Stimulated activated CD8-positive, alpha-beta memory T cell treated with anti-CD3 and anti-CD28 coated beads, Interleukin-4, amount 100 ng/mL, for 1 hour (primary cell): ENCODE results near the gene CENPT.
"Not testable (repeated sequence)": the region's sequence is repeated elsewhere in the genome, so short reads cannot be mapped to it uniquely, and the experiment has no call there.

Source experiments
- DNase-seq, 2 donors: peaks; one replicate each; pipeline ENCODE4 v3.0.0-alpha.2; 2020; ENCODE audit warnings: low read depth in 2 of 2, low spot score in 1 of 2

CENPT gene

GRCh38 chr16:67846320-67847063, 1.0 kb downstream of the CENPT start, which contains the start of gene NUTF2:
NUTF2 (plus strand) TSS chr16:67846933; CDS start chr16:67865131, 18,198 bp downstream.
- DNase-seq, result peak; percentile 84 to 87

GRCh38 chr16:67846063-67846319, 1.5 kb downstream of the CENPT start:
- DNase-seq, result no peak

DNA sequence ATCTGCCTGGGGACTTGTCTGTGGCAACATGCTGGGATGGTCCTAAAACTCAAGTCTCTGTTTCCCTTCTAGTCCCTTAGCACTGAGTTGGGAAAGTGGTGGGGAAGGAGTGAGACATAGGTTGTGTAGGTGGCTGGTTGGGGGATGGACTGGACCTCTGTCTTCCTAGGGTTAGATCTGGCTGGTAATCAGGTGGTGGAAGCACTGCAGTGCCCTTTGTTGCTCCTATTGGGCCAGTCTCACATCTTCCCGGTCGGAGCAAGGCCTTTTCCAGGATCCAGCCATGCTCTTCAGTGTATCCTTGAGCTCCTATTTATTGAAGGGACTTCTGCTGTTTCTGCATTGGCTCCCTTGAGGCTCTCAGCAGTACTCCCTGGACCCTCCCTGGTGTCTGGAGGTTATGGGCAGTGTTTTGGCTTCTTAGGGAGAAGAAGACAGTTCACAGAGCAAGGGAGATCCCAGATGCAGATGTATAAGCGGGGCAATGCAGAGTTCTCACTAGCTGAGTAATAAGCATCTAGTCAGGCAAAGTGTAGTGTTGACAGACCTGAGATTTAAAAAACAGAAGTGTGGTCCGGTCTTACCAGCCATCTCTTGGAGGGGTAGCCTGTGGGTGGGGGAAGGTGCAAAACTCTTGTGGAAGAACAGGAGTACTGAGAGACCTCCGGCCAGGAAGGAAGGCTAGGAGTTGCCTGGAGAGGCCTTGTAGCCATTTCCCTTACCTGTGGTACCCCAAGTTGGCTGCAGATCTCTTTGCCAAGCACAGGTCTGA, 2.0 kb downstream of the CENPT start:
- no peak for DNase-seq

DNA sequence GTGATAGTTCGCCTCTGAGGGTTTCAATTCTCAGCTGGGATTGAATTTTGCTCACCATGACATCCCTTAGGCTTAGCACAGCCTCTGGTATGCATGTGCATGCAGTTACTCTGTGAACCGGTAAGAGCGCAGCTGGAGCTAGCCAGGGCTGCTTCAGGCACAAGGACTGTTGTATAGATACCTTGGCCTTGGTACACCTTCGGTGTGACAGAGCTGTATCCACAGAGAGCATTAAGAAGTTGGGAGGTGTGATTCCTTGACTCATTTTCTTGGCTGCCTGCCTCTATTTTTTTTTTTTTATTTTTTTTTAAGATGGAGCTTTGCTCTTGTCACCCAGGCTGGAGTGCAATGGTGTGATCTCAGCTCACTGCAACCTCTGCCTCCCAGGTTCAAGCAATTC, 3.0 kb downstream of the CENPT start:
- no peak for DNase-seq

- DNase-seq, result no peak
Observed at GRCh38 chr16:67843343-67843765, 4.1 kb downstream of the CENPT start.

DNA sequence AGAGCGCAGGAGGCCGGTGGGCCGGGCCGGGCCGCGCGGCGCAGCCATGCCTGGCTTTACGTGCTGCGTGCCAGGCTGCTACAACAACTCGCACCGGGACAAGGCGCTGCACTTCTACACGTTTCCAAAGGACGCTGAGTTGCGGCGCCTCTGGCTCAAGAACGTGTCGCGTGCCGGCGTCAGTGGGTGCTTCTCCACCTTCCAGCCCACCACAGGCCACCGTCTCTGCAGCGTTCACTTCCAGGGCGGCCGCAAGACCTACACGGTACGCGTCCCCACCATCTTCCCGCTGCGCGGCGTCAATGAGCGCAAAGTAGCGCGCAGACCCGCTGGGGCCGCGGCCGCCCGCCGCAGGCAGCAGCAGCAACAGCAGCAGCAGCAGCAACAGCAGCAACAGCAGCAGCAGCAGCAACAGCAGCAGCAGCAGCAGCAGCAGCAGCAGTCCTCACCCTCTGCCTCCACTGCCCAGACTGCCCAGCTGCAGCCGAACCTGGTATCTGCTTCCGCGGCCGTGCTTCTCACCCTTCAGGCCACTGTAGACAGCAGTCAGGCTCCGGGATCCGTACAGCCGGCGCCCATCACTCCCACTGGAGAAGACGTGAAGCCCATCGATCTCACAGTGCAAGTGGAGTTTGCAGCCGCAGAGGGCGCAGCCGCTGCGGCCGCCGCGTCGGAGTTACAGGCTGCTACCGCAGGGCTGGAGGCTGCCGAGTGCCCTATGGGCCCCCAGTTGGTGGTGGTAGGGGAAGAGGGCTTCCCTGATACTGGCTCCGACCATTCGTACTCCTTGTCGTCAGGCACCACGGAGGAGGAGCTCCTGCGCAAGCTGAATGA, 4.8 kb downstream of the CENPT start:
- peak; percentile 31 to 32 for DNase-seq

- peak; percentile 86 to 88 for DNase-seq
Observed at GRCh38 chr16:67841816-67842508, 5.5 kb downstream of the CENPT start, which contains the start of gene THAP11. THAP11 (plus strand) TSS chr16:67842320; CDS start chr16:67842555, 235 bp downstream.

- no peak for DNase-seq
Observed at GRCh38 chr16:67841198-67841815, 6.2 kb downstream of the CENPT start.

DNA sequence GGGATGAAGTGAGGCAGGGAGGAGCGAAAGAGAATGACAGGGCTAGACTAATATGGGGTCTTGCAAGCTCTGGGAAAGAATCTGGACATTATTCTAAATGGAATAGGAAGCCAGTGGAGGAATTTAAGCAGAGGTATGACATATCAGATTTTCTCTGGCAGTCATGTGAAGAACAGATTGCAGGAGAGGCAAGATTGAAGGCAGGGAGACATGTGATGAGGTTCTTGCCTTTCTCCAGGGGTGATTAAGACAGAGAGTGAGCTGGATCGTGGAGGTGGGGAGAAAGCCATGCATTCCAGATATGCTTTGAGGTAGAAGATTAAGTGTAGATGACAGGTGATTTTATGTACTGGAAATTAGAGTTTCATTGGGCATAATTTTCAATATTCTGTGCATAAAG, 9.7 kb downstream of the CENPT start:
- DNase-seq, result no peak

DNA sequence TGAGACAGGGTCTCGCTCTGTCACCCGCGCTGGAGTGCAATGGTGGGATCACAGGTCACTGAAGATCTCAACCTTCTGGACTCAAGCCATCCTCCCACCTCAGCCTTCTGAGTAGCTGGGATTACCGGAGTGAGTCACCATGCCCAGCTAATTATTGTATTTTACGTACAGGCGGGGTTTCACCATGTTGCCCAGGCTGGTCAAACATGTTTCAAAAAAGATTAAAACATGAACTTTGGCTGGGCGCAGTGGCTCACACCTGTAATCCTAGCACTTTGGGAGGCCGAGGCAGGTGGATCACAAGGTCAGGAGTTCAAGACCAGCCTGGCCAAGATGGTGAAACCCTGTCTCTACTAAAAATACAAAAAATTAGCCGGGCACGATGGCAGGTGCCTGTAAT, 10.3 kb downstream of the CENPT start:
- DNase-seq, result not testable (repeated sequence)

DNA sequence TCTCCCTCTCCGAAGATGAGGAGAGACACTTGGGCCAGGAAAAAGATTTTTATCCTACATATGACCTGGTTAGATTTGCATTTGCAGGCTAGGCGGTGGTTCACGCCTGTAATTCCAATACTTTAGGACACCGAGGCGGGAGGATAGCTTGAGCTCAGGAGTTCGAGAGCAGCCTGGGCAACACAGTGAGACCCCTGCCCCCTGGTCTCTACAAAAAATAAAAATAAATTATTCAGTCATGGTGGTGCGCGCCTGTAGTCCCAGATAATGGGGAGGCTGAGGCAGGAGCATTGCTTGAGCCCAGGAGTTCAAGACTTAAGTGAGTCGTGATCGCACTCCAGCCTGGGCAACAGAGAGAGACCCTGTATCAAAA, 13.3 kb downstream of the CENPT start:
- no peak for DNase-seq

DNA sequence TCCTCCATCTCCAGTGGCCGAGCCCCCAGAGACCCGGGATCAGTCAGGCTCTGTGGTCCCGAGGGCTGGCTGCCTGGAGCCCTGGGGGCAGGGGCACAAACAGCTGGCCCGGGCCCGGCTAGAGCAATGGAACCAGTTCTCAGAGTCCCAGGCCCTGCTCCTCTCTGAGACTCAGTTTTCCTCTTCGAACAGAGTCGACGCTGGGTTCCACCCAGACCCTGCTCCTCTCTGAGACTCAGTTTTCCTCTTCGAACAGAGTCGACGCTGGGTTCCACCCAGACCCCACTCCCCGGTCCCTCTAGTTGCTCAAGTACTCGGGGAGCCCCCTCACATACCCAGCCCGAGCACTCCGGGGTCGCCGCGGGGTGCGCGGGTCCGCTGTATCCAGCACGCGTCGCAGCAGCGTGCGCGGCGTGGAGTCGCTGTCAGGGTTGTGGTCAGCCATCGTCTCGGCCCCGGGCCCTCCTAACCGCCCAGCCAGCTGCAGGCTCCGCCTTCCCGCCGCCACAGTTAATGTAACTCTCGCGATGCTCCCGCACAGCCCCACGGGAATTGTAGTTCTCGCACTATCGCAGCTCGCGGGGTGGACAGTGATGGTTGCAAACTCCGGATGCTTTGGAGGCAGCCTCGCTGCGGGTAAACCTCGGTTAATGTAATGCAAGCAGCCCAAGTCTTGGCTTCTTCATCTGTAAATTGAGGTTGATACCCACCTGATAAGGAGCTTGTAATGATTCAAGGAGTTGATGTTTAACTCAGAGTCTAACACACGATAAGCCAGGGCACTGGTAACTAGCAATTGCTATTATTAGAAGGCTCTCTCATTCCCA, 13.9 kb downstream of the CENPT start:
- DNase-seq, result peak; percentile 79 to 80

- no peak for DNase-seq
Observed at GRCh38 chr16:67833030-67833414, 14.5 kb downstream of the CENPT start.

GRCh38 chr16:67828651-67829050, 18.8 kb downstream of the CENPT start:
- no peak for DNase-seq

GRCh38 chr16:67825906-67826305, 21.6 kb downstream of the CENPT start:
- DNase-seq, result no peak

DNA sequence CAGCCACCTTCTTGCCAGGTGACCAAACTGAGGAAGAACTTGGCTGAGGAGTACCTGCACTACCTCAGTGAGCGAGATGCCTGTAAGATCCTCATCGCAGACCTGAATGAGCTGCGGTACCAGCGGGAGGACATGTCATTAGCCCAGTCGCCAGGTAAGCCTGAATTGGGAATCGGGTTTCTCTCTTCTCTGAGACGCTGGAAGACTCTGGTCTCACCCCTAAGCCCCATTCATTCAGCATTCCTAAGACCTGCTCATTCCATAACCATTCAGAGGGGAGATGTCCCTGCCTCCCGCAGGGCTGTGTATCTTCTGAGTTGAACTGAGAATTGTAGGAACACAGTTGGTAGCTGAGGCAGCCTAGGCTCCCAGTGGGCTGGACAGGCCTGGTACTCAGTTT, 22.4 kb downstream of the CENPT start:
- DNase-seq, result no peak

- no peak for DNase-seq
Observed at GRCh38 chr16:67822511-67822910, 25.0 kb downstream of the CENPT start.

DNA sequence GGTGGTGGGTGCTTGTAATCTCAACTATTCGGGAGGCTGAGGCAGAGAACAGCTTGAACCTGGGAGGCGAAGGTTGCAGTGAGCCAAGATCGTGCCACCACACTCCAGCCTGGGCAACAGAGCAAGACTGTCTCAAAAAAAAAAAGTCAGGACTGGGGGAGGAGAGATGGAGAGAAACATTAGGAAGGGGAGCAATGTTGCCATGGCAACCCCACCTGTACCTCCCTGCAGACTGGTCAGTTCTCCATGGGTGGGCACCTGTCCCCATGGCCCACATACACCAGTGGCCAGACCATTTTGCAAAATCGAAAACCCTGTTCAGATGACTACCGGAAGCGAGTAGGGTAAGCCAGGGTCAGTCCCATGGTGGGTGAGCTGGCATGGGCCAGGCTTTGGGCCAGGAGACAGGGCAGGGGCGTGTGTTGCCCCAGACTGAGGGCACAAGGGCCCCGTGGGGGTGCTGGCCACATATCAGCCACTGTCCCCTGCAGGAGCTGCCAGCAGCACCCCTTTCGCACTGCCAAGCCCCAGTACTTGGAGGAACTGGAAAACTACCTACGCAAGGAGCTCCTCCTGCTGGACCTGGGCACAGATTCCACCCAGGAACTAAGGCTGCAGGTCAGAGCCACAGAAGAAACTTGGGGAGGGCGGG, 26.8 kb downstream of the CENPT start:
- no peak for DNase-seq

DNA sequence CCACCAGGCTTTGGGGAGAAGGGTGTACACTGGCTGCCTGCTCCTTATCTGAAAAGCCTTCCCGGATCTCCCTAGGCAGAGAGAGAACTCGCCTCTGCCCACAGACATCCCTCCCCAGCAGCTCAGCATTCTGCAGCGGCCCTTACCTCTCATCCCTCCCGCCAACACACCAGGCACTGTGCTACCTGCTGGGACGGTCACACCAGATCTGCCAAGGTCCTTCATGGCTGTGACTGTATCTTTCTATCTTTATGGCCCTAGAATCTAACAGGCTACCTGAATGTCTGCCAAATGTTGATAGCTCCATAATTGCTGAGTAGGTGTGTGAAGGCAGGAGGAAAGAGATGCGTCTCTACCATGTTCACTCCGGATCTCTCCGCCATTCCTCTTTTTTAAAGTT, 32.9 kb downstream of the CENPT start:
- no peak for DNase-seq
